Neural progenitor cell (in vitro differentiated cells): Measurements from ENCODE around the gene PARP11.

Experiments used
- CTCF ChIP-seq: fragments of 200-600 bp; sonication (generic); IDR thresholded peaks from 2 replicates; pipeline ENCODE4 v1.5.1; 2017; ENCODE audit warnings: antibody characterized with exemption, mild to moderate bottlenecking
- EZH2phosphoT487 ChIP-seq: fragments of 200-600 bp; sonication (generic); IDR thresholded peaks from 2 replicates; pipeline ENCODE4 v1.6.1; 2017; ENCODE audit warnings: antibody characterized with exemption

- TF ChIP-seq CTCF (no peak), EZH2phosphoT487 (no peak)
Observed at GRCh38 chr12:3897371-3897971, 24.3 kb upstream of the PARP11 start.
